Skin of body (tissue), 1 donor: ENCODE results near the gene OOSP1. TPM values are rescaled to one million over a fixed set of nuclear protein-coding genes. Genes with fewer than 3 reads are reported as not detected.

Experiments
- total RNA-seq: library from RNA; depleted of rRNA; stranded (reverse); fragments of >200 nt; gene quantifications from one replicate; pipeline ENCODE4 v1.2.3, GENCODE V29; 2014

OOSP1 gene
- total RNA-seq, 1 donor from 2014 or later: not detected

Other genes with a start within 250 kb of the OOSP1 start
- gene OR10V1, start 224.6 kb upstream of the OOSP1 start, total RNA-seq: not detected
- 19.5 TPM for gene STX3, start 183.1 kb upstream of the OOSP1 start, total RNA-seq
- 24.7 TPM for gene MRPL16, start 127.7 kb upstream of the OOSP1 start, total RNA-seq
- gene CBLIF, start 92.9 kb upstream of the OOSP1 start, total RNA-seq: not detected
- gene TCN1, start 71.9 kb upstream of the OOSP1 start, total RNA-seq: 12.0 TPM
- not detected for gene OOSP3, start 59.6 kb upstream of the OOSP1 start, total RNA-seq
- gene OOSP4A, start 25.6 kb downstream of the OOSP1 start, total RNA-seq: not detected
- gene OOSP4B, start 78.7 kb downstream of the OOSP1 start, total RNA-seq: not detected
- not detected for gene OOSP2, start 102.0 kb downstream of the OOSP1 start, total RNA-seq
- gene MS4A3, start 118.2 kb downstream of the OOSP1 start, total RNA-seq: 18.1 TPM
- gene MS4A2, start 150.2 kb downstream of the OOSP1 start, total RNA-seq: 11.1 TPM
- gene MS4A6A, start 244.7 kb downstream of the OOSP1 start, total RNA-seq: 33.6 TPM